ENCODE results near the gene CNTRL. TPM values are rescaled to one million over a fixed set of nuclear protein-coding genes. Genes with fewer than 3 reads are reported as not detected.

Gene CNTRL
- total and polyA plus RNA-seq, 2 of the 8 experiments (the other 6 are each of a cell fraction or from before 2014, with no cell fraction given), result 5.1 to 13.9 TPM

DNA sequence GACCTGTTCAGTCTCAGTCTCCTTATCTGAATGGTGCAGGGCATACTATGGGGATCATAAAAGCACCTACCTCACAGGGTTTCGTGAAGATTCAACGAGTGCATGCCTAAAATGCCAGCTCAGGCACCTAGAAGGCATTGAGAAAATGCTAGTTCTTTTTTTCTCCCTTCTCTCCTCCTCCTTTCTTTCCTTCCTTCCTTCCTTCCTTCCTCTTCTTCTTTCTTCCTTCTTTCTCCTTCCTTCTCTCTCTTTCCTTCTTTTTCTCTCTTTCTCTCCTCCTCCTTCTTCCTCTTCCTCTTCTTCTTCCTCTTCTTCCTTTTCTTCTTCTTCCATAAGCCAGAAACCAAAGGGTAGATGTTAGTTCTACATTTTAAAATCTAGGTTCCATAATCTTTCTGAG lies 139.2 kb downstream of the CNTRL start (continued):
- TF ChIP-seq CTBP2 (IDR thresholded peaks at IDR 0.05; ENCODE audit: borderline replicate concordance, insufficient read depth, insufficient read length, low read length), result no peak
- no peak for TF ChIP-seq POLR2AphosphoS5 (IDR thresholded peaks at IDR 0.05; ENCODE audit: low read depth, low read length)
